22Rv1 (cell line): Measurements from ENCODE around the gene NOC2L.

Experiments
- ZFX ChIP-seq: fragments of 450-650 bp; IDR thresholded peaks from 2 replicates; pipeline ENCODE4 v1.6.1; 2017; ENCODE audit warnings: antibody characterized with exemption, borderline replicate concordance
- TF ChIP-seq, protein P1 (sequence below): fragments of 450-650 bp; IDR thresholded peaks from 2 replicates; pipeline ENCODE4 v1.5.1; 2017; ENCODE audit warnings: mild to moderate bottlenecking

GRCh38 chr1:943545-944340 lies 15.3 kb downstream of the NOC2L start:
- TF ChIP-seq, protein P1, sequence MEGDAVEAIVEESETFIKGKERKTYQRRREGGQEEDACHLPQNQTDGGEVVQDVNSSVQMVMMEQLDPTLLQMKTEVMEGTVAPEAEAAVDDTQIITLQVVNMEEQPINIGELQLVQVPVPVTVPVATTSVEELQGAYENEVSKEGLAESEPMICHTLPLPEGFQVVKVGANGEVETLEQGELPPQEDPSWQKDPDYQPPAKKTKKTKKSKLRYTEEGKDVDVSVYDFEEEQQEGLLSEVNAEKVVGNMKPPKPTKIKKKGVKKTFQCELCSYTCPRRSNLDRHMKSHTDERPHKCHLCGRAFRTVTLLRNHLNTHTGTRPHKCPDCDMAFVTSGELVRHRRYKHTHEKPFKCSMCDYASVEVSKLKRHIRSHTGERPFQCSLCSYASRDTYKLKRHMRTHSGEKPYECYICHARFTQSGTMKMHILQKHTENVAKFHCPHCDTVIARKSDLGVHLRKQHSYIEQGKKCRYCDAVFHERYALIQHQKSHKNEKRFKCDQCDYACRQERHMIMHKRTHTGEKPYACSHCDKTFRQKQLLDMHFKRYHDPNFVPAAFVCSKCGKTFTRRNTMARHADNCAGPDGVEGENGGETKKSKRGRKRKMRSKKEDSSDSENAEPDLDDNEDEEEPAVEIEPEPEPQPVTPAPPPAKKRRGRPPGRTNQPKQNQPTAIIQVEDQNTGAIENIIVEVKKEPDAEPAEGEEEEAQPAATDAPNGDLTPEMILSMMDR: no peak
- no peak for TF ChIP-seq ZFX
